GM21447 (cell line): ENCODE measurements around the gene MUC3A.
"Not testable (repeated sequence)": the region's sequence is repeated elsewhere in the genome, so short reads cannot be mapped to it uniquely, and the experiment has no call there.

ENCODE experiments used
- ATAC-seq: cut with Tn5 transposase; IDR thresholded peaks from one replicate; pipeline ENCODE4 v1.9.1; 2021; ENCODE audit not compliant: unreplicated experiment

MUC3A gene

DNA sequence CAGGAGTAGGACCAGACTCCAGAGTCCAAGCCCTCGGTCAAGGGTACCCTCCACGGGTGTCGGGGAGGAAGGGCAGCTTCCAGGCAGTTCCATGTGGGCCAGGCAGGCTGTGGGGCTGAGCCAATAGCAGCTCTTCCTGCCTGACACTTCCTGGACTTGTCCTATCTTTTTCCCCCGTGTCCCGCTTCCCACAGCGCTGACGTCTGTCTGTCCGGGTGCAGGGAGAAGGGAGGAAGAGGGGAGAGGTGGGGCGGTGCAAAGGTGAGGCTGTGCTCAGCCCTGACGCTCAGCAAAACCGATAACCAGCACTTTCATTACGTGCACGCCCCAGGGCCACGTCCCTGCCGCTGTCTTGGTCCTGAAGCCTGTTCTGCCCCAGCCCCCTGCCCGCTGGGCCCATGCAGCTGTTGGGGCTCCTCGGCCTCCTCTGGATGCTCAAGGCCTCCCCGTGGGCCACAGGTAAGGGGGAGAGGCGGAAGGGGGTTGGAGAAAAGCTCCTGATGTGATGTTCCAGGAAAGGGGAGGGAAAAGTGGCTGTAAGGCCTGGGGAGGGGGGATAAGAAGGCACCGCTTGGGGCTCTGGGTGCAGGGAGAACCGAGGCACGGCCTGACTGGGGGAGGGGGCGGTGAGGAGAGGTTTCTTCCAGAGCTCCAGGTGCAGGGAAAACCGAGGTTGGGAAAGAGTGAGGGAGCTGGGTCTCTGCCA is at the start of gene MUC3A:
Gene MUC3A (plus strand): TSS at position 308 of the 706 bp plus-strand sequence. CDS start 91 bp downstream, at position 399.
- no peak for ATAC-seq

DNA sequence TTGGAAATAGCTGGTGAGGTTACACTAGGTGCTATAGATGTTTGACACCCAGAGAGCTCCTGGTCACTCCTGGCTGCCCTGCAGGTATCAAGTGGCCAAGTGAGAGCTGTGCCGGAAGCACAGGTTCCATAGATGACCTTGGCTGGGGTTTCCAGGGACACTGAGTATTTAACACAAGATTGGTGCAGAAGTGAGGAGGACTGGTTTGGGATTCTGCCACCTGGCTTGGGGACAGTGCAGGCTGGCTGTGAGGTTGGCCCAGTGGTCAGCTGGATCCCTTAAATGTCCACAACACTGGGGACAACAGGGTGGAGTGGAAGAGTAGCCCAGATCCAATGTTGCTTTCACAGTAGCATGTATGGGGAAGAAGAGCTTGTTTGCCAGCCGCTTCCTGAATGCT is 48.4 kb upstream of the MUC3A start:
- ATAC-seq = no peak

DNA sequence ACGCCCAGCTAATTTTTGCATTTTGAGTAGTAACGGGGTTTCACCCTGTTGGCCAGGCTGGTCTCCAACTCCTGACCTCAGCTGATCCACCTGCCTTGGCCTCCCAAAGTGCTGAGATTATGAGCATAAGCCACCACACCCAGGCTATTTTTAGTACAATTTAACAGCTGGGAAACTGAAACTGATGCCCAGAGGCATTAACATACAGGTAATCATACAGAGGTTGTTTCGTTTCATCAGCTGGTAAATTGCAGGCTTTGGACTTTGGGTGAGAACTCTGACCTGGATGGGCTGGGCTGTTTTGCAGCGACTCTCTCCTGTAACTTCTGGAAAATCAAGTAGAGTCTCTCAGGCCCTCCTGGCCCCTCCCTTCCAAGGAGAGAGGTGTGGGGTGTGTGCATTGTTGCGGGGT is 47.4 kb upstream of the MUC3A start:
- no peak for ATAC-seq

DNA sequence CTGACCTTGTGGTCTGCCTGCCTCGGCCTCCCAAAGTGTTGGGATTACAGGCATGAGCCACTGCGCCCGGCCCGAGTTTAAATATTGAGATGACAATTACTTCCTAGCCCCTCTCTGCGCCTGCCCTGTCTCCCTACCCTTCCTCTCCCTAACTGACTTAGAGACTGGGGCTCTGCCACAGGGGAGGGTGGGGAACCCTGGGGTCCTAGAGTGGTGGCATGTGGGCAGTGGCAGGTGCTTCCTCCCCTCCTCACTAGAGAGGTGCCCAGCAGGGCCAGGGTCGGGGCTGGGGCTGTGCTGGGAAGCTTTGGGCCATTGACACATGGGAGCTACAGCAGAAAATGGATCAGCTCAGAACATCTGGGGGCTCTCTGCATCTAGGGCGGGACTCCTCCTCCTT is 46.7 kb upstream of the MUC3A start:
- ATAC-seq = no peak

GRCh38 chr7:100908512-100908911 is 40.8 kb upstream of the MUC3A start:
- ATAC-seq = no peak

GRCh38 chr7:100910443-100910842 is 38.9 kb upstream of the MUC3A start:
- not testable (repeated sequence) for ATAC-seq

DNA sequence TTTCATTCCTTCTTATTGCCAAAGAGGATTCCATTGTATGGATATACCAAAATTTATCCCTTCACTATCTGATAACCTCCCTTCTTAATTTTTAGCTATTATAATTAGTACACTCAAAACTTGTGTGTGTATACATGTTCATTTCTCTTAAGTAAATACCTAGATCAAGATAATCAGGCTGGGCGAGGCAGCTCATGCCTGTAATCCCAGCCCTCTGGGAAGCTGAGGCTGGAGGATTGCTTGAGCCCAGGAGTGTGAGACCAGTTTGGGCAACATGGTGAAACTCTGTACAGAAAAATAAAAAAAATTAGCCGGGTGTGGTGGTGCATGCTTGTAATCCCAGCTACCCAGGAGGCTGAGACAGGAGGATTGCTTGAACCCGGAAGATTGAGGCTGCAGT is 37.9 kb upstream of the MUC3A start:
- no peak for ATAC-seq

DNA sequence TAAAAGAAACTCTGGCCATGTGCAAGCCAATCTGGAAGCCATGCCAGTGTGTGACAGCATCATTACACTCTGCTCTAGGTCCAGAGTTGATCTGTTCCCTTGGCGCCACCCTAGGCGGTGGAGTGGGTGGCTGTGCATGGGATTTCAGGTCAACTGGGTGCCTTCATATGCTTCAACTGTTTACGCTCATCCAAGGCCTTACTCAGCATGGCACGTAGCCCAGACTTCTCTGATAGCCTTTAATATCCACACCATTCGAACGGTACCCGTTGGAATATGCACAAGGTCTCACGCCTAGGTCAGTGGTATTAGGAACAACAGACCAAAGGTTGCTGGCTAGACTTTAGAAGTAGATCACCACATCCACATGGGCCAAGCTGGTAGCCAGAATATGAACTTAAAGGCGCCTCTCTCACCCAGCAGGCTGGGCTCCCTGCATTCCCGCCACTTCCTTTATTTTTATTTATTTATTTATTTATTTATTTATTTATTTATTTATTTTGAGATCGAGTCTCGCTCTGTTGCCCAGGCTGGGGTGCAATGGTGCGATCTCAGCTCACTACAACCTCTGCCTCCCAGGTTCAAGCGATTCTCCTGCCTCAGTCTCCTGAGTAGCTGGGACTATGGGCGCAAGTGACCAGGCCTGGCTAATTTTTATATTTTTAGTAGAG is 35.0 kb upstream of the MUC3A start:
- no peak for ATAC-seq

- no peak for ATAC-seq
Observed at GRCh38 chr7:100914879-100915447, 34.4 kb upstream of the MUC3A start.

DNA sequence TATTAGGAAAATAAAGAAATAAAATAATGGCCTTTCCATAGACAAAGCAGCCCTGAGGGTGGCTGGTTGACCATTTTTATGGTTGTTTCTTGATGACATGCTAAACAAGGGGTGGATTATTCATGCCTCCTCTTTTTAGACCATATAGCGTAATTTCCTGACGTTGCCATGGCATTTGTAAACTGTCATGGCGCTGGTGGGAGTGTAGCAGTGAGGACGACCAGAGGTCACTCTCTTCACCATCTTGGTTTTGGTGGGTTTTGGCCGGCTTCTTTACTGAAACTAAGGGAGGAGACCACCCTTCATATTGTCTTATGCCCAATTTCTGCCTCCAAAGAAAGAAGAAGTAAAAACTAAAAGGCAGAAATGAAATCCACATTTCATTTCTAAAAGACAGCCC is 30.0 kb upstream of the MUC3A start:
- ATAC-seq = not testable (repeated sequence)

DNA sequence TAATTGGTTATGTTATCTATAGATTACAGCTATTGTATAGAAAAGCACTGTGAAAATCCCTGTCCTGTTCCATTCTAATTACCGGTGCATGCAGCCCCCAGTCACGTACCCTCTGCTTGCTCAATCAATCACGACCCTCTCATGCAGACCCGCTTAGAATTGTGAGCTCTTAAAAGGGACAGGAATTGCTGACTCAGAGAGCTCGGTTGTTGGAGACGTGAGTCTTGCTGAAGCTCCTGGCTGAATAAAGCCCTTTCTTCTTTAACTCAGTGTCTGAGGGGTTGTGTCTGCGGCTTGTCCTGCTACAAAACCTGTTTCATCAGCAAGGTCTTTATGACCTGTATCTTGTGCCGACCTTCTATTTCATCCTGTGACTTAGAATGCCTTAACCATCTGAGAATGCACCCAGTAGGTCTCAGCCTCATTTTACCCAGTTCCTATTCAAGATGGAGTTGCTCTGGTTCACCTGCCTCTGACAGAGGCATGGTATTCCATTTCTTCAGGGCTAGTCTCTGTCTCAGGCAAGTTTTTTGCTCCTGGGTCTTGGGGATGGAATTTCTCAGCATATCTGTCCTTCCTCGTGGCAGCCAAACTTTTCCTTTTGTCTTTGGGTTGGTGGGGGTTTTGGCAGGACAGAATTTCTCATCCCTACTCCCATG is 29.4 kb upstream of the MUC3A start:
- ATAC-seq = not testable (repeated sequence)

- no peak for ATAC-seq
Observed at GRCh38 chr7:100921039-100921438, 28.3 kb upstream of the MUC3A start.

DNA sequence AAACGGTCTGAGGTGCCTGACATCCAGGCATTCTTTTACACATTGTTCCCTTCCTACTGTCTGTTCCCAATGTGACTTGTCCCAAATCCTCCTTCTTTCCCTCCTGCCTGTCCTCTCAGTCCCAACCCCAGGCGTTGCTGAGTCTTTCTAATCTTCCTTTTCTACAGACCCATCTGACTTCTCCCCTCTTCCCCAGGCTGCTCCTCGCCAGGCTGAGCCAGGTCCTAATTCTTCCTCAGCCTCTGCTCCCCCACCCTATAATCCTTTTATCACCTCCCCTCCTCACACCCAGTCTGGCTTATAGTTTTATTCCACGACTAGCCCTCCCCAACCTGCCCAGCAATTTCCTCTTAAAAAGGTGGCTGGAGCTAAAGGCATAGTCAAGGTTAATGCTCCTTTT is 25.7 kb upstream of the MUC3A start:
- ATAC-seq = not testable (repeated sequence)

- ATAC-seq = no peak
Observed at GRCh38 chr7:100929808-100930174, 19.5 kb upstream of the MUC3A start.

GRCh38 chr7:100933734-100934133 is 15.6 kb upstream of the MUC3A start:
- no peak for ATAC-seq

- not testable (repeated sequence) for ATAC-seq
Observed at GRCh38 chr7:100935381-100935780, 14.0 kb upstream of the MUC3A start.

- not testable (repeated sequence) for ATAC-seq
Observed at GRCh38 chr7:100936167-100936566, 13.2 kb upstream of the MUC3A start.

GRCh38 chr7:100942045-100942774 is 7.1 kb upstream of the MUC3A start:
- no peak for ATAC-seq

GRCh38 chr7:100943693-100944092 is 5.6 kb upstream of the MUC3A start:
- no peak for ATAC-seq

- no peak for ATAC-seq
Observed at GRCh38 chr7:100944138-100944537, 5.2 kb upstream of the MUC3A start.

DNA sequence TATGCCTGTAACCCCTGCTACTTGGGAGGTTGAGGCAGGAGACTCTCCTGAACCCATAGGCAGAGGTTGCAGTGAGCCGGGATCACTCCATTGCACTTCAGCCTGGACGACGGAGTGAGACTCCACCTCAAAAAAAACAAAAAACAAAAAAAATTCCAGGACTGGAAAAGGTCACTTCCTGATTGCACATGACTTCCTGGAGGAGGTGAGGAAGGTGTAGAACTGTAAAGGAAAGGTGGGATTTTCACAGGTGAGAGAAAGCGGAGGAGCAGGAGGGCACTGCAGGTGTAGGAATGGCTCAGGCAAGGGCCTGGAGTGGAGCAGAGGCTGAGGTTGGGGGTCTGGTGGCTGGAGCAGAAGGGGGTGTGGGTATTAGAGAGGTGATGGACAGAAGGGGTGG is 3.2 kb upstream of the MUC3A start:
- ATAC-seq = no peak
